HG03097 (cell line): Measurements from ENCODE around the gene EXOC2.
"Not testable (repeated sequence)": the region's sequence is repeated elsewhere in the genome, so short reads cannot be mapped to it uniquely, and the experiment has no call there.

Source experiments
- ATAC-seq: cut with Tn5 transposase; IDR thresholded peaks from one replicate; pipeline ENCODE4 v1.9.1; 2021; ENCODE audit not compliant: unreplicated experiment, low FRiP score

The EXOC2 gene

GRCh38 chr6:710601-711571, 17.9 kb upstream of the EXOC2 start:
- peak; percentile 79 for ATAC-seq

- ATAC-seq: no peak
These were observed 16.6 kb upstream of the EXOC2 start for GRCh38 chr6:709471-710056.

- no peak for ATAC-seq
These were observed 15.3 kb upstream of the EXOC2 start for GRCh38 chr6:708237-708598.

DNA sequence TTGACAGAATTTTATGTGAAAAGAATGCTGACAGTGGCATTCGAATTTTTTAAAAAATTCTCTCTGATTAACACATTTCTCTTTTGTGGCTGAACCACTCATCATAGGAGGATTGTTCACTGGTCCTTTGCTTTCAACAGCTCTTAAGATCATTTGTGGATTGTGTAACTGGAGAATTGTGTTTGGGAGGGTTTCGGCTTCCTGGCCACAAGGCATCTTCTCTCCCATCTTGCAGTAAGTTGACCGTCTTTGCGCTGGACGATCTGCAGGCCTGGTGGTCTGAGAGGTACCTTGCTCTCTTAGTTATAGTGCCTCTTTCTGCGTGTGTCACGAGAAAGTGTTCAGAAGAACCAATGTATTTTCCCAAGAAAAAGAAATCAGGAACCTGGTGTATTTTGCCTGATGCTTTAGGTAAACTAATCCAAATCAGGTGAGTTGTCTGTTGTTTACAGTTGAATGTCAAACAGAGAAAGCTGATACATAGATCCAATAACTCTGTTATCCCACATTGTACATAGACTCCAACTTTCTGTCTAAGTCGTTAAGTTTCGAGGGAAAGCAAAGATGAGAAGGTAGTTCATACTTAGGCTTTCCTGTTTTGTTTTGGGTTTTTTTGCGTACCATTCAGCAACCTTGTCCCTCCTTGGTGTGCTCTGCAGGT, 14.8 kb upstream of the EXOC2 start:
- ATAC-seq: no peak

GRCh38 chr6:706819-707381, 14.0 kb upstream of the EXOC2 start:
- ATAC-seq: no peak

GRCh38 chr6:706146-706545, 13.2 kb upstream of the EXOC2 start:
- no peak for ATAC-seq

GRCh38 chr6:705047-705446, 12.1 kb upstream of the EXOC2 start:
- ATAC-seq: no peak

DNA sequence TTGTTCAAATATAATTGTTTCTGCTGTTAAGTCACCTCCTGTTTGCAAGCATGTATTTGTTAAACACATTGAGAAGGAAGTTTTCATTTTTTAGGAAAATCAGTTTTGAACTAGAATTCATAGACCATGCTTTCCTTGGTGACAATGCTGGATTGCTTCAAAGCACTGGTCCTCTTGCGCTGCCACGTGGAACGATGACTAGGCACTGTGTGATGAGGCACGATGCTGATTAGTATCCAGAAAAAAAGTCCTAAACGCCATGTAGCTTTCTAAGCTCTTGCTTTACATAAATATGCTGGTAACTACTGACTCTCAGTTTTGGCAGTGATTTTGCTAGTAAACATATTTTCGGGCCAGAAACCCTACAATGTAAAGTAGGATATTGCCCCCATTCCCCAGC, 11.1 kb upstream of the EXOC2 start:
- ATAC-seq: no peak

- ATAC-seq: no peak
These were observed 10.6 kb upstream of the EXOC2 start for GRCh38 chr6:703552-703951.

DNA sequence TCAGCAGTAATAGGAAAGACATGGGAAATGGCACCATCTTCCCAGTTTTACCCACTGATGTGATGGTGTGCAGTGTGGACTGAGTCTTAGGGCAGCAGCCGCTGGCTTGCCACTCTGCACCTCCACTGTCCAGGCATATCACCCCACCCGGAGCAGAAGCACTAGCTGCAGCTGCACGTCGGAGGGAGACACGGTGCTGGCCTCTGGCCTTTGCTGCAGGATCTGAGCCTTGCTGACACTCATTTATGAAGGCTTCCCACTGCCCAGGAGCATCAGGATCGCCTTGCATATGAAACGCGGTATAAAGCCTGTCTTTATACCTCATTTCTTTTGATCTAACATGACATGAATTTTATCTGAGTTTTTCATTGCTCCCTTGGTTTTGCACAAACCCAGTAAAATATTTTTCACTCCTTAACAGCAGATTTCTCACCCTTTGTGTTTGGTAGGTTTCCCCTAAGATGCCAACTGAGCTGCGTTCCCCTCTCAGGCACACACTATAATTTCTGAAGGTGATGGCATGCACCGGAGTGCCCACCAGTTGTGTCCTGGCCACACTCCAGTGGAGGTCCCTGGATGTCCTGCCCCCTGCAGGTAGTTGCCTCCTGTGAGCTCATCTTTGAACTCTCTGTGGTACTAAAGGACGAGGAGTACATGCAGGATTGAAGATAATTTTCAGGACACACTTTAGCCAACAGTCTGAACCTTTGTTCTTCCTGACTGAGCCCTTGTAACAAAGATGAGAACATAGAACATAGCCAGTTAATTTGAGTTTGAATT, 9.0 kb upstream of the EXOC2 start:
- ATAC-seq: no peak

- no peak for ATAC-seq
These were observed 8.3 kb upstream of the EXOC2 start for GRCh38 chr6:701215-701614.

DNA sequence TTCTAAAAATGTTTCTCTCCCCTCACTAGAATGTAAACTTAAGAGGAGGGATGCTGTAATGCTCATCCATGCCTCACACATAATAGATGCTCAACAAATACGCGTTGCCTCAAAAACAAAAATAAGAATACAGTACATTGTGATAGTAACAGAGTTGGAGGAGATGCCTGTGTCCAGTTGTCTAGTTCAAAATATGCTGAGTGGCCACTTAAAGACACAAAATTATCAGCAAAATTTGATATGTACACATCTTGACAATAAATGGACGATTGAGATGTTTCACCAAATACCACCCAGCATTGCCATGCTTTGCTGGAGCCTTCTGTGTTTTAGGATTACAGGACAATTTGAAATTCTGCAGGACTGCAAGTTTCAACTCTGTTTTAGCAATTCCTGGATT, 7.6 kb upstream of the EXOC2 start:
- ATAC-seq: no peak

- no peak for ATAC-seq
These were observed 6.4 kb upstream of the EXOC2 start for GRCh38 chr6:699319-699718.

GRCh38 chr6:694431-695126, 1.6 kb upstream of the EXOC2 start:
- ATAC-seq: not testable (repeated sequence)

GRCh38 chr6:693723-694009, 727 bp upstream of the EXOC2 start:
- ATAC-seq: no peak

DNA sequence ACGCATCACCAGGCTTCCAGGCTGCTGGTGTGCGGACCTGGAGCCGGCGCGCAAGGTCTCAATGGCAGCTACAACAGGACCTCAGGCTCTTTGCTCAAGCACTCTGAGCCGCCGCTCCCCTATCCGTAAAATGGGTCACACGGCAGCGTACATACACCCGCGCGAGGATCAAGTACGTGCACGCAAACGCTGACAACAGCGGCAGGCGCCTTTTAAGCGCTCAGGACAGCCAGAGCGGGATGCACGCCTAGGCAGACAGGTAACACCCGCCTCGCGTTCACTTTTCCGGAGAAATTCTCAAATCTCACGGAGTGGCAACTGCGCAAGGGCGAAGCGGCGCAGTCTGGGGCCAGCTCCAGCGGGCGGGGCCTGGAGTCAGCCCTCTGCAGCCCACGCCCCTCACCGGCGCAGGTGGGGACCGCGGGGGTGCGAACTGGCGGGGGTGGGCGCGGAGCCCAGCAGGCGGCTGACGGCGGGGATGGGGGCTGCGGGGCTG, 535 bp downstream of the EXOC2 start:
- ATAC-seq: peak; percentile 52

- no peak for ATAC-seq
These were observed 3.7 kb downstream of the EXOC2 start for GRCh38 chr6:689223-689622.

- no peak for ATAC-seq
These were observed 6.4 kb downstream of the EXOC2 start for GRCh38 chr6:686497-686896.

- no peak for ATAC-seq
These were observed 7.9 kb downstream of the EXOC2 start for GRCh38 chr6:684831-685636.
